ENCODE data around the gene HINFP. TPM values are rescaled to one million over a fixed set of nuclear protein-coding genes. Genes with fewer than 3 reads are reported as not detected.
"Not testable (repeated sequence)": the region's sequence is repeated elsewhere in the genome, so short reads cannot be mapped to it uniquely, and the experiment has no call there.

Gene HINFP
- polyA plus RNA-seq, 3 donors = 9.1 to 15.4 (median 9.7) TPM

DNA sequence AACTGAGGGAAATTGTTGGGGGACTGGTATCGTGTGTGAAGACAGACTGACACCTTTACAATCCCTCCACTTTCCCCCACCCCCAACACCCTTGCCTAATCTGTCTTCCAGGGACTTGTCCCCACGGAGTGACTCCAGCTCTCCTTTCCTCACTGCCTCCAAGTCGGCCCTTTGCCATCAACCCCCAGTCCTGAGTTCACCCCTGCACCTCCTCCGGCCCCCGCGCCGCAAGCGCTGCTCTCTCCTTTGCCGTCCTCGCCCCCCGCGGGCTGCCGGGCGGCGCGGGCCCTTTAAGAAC is 27.3 kb downstream of the HINFP start:
- WGBS, 3 donors = 1 to 3% (median 3%) methylated on average over 16 of the region's 16 CpGs
- H3K27ac ChIP-seq (ENCODE audit: low read depth, low read length) = no peak overlapping the region

DNA sequence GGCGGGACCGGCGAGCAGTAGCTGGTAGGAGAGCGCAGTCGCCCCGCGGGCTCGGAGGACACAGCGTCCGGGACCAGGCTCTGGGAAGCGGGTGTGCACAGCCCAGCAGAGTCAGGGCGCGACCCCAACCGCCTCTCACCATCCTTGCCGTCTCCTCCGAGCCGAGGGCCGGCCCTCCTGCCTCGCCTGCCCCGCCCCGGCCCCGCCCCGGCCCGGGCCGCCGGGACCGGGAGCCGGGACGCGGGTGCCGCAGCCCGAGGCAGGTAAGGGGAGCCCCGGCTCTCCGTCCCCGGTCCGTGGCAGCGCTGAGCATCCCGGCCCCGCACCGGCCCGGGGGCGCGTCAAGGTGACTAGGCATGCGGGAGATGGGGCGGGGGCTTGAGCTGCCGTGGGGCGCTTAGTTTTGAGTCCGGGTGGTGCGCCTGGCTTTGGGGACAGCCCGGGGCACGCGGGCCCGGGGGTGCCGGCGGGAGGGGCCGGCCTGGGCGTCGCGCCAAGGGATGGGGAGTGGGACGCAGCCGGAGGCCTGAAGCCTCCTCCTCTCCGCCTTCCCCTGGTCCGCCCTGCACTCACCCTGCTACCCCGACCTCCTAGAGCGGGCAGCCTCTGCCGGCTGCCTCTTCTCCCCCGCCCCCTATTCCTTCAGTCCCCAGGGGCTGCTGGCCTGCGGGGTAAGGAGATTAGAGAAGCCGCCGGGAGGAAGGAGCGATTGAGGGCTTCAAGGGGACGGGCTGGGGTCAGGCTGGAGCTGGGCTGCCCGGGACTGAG is 27.8 kb downstream of the HINFP start, which contains the start of gene ABCG4:
ABCG4 (plus strand) TSS at position 35 of the 768 bp plus-strand sequence. CDS start 914 bp downstream, outside the sequence.
- no peak within 1 kb of the TSS for H3K27ac ChIP-seq (ENCODE audit: low read depth, low read length)
- 1 to 2% (median 1%) methylated on average over 39 to 73 of the region's 73 CpGs for WGBS, 3 donors

DNA sequence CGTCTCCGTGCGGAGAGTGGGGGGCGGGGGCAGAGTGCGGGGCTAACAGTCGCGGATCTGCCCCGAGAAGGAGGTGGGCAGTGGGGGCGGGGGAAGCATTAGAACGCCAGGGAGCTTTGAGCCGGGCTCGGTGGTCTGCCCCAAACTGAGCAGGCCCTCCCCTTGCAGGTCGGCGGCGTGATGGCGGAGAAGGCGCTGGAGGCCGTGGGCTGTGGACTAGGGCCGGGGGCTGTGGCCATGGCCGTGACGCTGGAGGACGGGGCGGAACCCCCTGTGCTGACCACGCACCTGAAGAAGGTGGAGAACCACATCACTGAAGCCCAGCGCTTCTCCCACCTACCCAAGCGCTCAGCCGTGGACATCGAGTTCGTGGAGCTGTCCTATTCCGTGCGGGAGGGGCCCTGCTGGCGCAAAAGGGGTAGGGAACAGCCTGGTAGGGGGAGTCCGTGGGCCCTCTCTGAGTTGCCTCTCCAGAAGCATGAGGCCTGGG is 28.5 kb downstream of the HINFP start:
- no peak overlapping the region for H3K27ac ChIP-seq (ENCODE audit: low read depth, low read length)
- WGBS, 3 donors = 28 to 40% (median 30%) methylated on average over 23 to 33 of the region's 33 CpGs

DNA sequence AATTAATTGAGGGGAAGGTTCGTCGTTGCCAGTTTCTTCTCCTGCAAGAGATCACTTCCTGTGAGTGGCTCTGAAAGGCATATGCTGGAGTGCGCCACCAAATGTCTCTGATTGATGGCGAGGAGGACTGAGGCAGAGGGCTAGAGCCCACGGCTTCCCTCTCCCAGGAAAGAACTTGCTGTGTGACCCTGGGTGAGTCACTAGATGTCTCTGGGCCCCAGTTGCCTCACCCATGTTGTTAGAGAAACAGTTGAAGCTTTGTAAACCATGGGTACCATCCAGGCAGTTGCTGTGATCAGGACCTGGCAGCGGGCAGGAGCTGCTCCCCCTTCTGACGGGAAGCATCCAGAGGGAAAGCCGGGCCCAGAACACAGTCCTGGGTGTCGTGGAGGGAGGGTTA is 30.7 kb downstream of the HINFP start:
- WGBS, 3 donors = 80 to 86% (median 80%) methylated on average over 9 of the region's 9 CpGs
- H3K27ac ChIP-seq (ENCODE audit: low read depth, low read length) = no peak overlapping the region

DNA sequence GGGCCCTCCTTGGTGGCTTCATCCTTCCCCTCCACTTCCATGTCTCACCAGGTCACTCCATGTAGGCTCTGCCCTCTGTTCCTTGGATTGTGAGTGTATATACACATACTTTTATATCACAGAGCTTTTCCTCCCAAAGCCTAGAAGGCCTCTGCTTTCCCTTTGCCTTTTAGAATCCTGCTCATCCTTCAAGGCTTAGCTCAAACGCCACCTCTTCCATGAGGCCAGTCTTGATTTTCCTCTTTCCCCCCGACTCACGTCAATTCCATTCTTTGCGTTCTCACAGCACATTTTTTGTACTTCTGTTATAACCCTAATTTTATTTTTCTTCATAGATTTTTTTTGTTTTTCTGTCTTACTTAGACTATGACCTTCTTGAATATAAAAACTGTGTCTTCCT is 31.2 kb downstream of the HINFP start:
- WGBS, 3 donors = 87 to 96% (median 94%) methylated on average over 4 of the region's 4 CpGs
- no peak overlapping the region for H3K27ac ChIP-seq (ENCODE audit: low read depth, low read length)

DNA sequence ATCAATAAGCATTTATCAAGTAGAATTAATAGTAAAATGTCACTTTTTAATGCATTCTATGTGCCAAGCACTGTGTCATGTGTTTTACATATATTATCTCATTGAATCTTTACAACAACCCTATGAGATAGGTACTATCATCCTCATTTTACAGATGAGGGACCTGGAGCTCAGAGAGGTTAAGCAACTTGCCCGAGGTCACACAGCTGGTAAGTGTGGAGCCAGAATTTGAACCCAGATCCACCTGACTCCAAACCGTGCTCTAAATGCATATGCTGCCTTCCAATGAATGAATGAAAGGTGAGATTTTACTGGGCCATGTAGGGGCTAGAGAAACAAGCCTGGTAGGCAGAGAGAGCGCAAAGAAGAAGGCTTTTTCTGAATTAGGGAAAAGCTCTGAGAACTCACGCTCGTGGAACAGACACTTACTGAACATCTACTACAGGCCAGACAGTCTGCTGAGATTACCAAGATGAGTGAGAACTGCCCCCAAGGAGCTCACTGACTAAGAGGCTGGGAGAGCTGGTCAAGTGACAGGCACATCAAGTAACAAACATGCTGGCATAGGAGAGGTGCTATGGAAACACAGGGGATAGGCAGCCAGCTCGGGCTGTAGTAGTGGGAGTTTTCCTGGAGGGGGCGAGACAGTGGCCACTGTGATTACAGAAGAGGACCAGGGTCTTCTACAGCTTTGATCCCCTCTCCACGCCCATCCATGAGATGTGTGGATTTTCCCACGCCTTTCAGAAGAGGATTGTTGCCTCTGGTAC is 31.9 kb downstream of the HINFP start:
- no peak overlapping the region for H3K27ac ChIP-seq (ENCODE audit: low read depth, low read length)
- WGBS, 3 donors = 77 to 87% (median 80%) methylated on average over 9 of the region's 9 CpGs

DNA sequence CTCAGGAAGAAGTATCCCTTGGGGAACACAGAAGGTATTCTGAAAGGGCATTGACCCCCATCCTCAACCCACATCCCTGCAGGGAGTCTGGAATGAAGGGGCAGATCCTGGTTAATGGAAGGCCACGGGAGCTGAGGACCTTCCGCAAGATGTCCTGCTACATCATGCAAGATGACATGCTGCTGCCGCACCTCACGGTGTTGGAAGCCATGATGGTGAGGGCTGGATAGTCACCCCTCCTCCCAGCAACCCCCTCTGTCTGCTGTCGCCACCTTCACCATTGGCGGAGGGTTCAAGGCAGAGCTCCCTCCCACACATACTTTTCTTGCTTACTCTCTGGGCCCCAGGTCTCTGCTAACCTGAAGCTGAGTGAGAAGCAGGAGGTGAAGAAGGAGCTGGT is 32.8 kb downstream of the HINFP start:
- H3K27ac ChIP-seq (ENCODE audit: low read depth, low read length) = no peak overlapping the region
- WGBS, 3 donors = 89 to 96% (median 95%) methylated on average over 6 of the region's 6 CpGs

DNA sequence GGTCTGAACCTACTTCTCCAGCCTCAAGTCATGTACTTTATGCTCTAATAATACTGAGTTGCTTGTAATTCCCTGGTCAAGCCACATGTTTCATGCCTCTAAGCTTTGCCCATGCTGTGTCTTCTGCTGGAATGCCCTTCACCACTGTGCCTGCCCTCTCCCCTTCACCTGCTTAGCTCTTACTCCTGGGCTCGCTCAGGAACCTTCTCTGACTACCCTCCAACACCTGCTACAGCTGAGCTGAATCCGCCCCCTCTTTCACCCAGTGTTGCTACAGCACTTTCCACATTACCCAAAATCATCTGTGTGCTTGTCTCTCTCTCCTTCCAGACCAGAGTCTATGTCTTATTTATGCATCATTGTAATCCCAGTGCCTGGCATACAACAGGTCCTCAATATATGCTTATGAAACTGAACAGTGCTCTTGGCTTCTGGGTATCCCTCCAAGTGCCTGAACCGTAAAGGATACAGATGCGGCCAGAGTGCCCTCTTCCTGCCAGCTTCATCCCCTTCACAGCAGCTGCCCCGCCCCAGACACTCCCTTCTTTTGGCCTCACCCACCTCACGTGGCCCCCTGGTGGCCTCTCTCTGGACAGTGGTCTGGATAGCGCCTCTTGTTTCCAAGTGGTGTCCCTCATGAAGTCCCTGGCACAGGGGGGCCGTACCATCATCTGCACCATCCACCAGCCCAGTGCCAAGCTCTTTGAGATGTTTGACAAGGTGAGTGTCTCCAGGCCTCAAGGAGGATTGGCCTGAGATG is 34.5 kb downstream of the HINFP start:
- 41 to 49% (median 42%) methylated on average over 8 of the region's 8 CpGs for WGBS, 3 donors
- H3K27ac ChIP-seq (ENCODE audit: low read depth, low read length) = no peak overlapping the region

DNA sequence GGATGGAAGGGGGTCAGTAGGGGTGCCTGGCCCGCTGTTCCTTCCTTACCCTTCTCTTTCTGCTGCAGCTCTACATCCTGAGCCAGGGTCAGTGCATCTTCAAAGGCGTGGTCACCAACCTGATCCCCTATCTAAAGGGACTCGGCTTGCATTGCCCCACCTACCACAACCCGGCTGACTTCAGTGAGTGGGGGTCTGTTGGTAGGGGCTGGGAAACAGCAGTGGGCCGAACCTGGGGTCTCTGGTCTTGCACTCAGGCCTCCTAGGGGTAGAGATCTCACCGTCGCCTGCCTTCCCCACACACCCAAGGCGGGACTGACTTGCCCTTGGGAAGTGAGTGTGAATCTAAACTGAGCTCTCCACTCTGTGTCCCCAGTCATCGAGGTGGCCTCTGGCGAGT is 35.1 kb downstream of the HINFP start:
- WGBS, 3 donors = 73 to 92% (median 90%) methylated on average over 10 of the region's 10 CpGs
- H3K27ac ChIP-seq (ENCODE audit: low read depth, low read length) = no peak overlapping the region

DNA sequence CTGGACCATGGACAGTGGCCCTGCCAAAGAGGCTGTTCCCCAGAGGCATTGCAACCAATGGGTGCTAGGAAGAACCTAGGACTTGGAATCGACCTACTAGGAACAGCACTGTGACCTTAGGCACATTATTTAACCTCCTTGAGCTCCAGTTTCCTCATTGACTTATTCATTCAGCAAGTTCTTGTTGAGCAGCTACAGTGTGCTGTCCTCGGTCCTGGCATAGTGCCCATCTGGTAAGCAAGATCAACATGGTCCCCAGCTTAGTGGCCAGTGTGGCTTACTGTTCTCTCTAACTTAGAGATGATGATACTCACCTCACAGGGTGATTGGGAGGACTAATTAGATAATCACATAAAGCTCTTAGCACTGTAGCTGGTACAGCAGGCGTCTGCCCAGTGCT is 35.7 kb downstream of the HINFP start:
- no peak overlapping the region for H3K27ac ChIP-seq (ENCODE audit: low read depth, low read length)
- WGBS, 3 donors = 52 to 63% (median 58%) methylated on average over 3 of the region's 3 CpGs

DNA sequence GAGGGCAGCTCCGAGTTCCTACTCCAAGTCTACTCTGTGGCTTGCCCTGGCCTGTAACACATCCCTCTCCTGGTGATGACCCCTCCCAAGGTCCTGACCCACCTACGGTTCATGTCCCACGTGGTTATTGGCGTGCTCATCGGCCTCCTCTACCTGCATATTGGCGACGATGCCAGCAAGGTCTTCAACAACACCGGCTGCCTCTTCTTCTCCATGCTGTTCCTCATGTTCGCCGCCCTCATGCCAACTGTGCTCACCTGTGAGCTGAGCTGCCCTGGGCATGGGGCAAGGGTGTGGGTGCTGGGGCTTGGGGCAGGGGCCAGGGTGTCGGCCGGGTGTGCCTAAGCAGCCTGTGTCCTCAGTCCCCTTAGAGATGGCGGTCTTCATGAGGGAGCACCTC is 37.1 kb downstream of the HINFP start:
- no peak overlapping the region for H3K27ac ChIP-seq (ENCODE audit: low read depth, low read length)
- 90 to 96% (median 95%) methylated on average over 13 of the region's 13 CpGs for WGBS, 3 donors

DNA sequence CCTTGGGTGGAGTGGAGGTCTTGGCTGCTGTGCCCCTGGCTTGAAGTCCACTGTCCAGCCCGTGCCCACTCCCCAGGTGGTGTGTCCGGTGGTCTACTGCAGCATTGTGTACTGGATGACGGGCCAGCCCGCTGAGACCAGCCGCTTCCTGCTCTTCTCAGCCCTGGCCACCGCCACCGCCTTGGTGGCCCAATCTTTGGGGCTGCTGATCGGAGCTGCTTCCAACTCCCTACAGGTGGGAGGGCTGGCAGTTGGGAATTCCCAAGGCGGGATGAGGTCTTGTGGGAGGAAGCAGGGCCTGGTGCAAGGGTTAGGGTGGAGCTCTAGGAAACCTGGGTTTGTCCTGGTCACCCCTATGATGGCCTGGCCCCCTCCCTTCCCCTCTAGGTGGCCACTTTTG is 38.8 kb downstream of the HINFP start:
- WGBS, 3 donors = 92 to 95% (median 94%) methylated on average over 9 of the region's 9 CpGs
- no peak overlapping the region for H3K27ac ChIP-seq (ENCODE audit: low read depth, low read length)

DNA sequence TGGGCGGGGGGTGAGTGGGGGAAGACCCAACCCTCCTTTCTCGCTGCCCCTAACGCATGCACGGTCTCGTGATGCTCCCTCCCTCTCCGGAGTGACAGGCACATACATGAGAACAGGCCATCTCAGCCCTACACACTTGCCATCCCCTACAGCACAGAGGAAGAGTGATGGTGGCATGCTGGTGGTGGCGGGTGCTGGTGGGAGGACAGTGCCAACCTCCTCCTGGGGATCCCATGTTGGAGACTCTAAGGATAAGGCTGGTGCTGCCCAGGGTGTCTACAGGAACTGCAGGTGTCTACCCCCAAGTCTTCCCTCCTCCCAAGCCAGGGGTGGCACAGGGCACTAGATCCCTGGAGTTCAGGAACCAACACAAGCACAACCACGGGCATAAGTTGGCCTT is 40.5 kb downstream of the HINFP start:
- H3K27ac ChIP-seq (ENCODE audit: low read depth, low read length) = no peak overlapping the region
- 70 to 84% (median 81%) methylated on average over 8 of the region's 8 CpGs for WGBS, 3 donors

DNA sequence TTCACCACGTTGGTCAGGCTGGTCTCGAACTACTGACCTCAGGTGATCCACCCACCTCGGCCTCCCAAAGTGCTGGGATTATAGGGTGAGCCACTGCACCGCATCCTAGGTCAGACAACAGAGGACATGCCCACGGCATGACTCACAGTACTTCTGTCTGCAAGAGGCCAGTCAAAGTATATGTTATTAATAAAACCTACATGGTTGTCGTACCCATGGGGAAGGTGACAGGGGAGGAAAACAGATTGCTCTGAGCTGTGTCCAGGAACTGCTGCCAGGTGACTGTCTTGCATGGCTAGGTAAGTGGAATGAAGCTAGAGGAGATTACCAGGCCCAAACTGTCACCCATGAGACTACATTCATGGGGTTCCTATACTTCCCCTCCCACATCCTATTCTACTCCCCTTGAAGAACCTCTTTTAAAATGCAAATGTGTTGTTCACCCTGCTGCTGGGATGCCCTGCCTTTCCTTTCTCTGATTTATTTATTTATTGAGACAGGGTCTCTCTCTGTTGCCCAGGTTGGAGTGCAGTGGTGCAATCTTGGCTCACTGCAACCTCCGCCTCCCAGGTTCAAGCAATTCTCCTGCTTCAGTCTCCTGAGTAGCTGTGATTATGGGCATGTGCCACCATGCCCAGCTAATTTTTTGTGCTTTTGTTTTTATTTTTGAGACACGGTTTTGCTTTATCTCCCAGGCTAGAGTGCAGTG is 45.1 kb downstream of the HINFP start:
- 70 to 81% (median 74%) methylated on average over 8 of the region's 8 CpGs for WGBS, 3 donors
- no peak overlapping the region for H3K27ac ChIP-seq (ENCODE audit: low read depth, low read length)

DNA sequence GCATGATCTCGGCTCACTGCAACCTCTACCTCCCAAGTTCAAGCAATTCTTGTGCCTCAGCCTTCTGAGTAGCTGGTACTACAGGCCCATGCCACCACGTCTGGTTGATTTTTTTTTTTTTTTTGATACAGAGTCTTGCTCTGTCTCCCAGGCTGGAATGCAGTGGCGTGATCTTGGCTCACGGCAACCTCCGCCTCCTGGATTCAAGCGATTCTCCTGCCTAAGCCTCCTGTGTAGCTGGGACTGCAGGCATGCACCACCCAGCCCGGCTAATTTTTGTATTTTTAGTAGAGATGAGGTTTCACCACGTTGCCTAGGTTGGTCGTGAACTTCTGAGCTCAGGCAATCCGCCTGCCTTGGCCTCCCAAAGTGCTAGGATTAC is 45.7 kb downstream of the HINFP start:
- not testable (repeated sequence) for H3K27ac ChIP-seq (ENCODE audit: low read depth, low read length)
- WGBS, 3 donors = 84 to 90% (median 88%) methylated on average over 10 of the region's 10 CpGs

DNA sequence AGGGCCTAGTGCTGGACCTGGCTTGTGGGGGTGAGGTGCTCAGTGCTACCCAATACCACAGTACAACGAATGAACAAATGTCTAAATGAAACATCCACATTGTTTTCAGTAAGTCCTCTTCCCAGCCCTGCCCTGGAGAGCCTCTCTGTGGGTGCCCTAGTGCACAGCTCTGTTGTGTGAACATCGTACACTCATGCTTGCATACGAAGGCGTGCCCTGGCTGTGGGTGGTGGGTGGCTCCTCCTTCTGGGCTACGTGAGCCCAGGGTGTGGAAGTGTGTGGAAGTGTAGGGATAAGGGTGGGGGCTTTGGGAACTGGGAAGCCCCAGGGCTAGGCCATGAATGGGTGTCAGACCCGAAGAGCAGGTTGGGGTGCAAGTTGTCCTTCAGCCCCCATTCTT is 46.6 kb downstream of the HINFP start:
- no peak overlapping the region for H3K27ac ChIP-seq (ENCODE audit: low read depth, low read length)
- 58 to 65% (median 64%) methylated on average over 6 of the region's 6 CpGs for WGBS, 3 donors

DNA sequence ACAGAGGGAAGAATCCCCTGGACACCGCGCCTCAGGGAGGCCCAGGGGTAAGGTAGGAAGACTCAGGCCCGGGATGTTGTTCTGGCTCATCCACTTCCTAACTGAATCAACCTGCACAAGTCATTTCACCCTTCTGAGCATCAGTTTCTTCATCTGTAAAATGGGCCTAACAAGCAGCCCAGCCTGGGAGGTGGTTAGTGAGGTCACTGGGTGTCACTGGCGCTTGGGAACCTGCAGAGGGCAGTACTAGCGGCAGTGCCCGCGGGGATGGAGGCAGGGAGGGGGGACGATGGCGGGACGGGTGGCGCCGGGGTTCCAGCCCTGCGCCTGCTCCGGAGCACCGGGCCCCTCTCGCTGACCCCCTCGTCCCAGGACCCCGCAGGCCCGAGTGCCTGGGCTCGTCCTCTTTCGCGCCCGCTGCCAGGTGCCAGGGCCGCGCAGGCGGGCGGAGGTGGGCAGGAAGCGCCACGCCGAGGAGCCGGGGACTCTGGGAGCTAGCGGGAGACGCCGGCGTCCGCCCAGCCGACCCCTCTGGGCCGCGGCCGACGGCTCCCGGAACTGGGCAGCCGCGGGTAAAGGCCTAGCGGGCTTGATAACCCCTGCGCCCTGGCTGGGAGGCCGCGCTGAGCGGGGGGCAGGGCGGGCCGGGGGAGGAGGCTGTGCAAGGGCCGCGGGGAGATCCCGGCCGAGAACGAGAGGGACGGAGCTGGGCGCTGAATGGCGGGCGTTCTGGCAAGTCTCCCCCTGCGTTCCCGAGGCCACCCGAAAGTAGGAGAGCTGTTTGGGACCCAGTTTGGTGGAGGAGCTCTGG is 47.3 kb downstream of the HINFP start, which contains the start of gene NLRX1:
NLRX1 (plus strand) TSS at position 255 of the 811 bp plus-strand sequence. CDS start 2,679 bp downstream, outside the sequence.
- H3K27ac ChIP-seq (ENCODE audit: low read depth, low read length) = peak within 1 kb of the TSS; percentile 86
- 3 to 5% (median 4%) methylated on average over 50 to 63 of the region's 63 CpGs for WGBS, 3 donors
